Trophoblast cell (in vitro differentiated cells and primary cell): ENCODE data around the gene EEF1AKMT2.

ENCODE experiments used
- DNase-seq, 2 donors: peaks; one replicate each; pipeline ENCODE4 v3.0.0-alpha.2; 2016
- H2AFZ ChIP-seq: 2 replicates; pipeline ENCODE4 v1.6.1; 2013; ENCODE audit warnings: low read length, moderate library complexity, mild to moderate bottlenecking; ENCODE audit not compliant: insufficient read depth, poor library complexity
- H2AK5ac ChIP-seq: 2 replicates; pipeline ENCODE4 v1.6.1; 2013; ENCODE audit warnings: mild to moderate bottlenecking, low read length
- H2BK120ac ChIP-seq: 2 replicates; pipeline ENCODE4 v1.6.1; 2013; ENCODE audit warnings: low read length, mild to moderate bottlenecking, moderate library complexity; ENCODE audit not compliant: insufficient read depth, poor library complexity
- H2BK12ac ChIP-seq: 2 replicates; pipeline ENCODE4 v1.6.1; 2013; ENCODE audit warnings: mild to moderate bottlenecking, low read length, moderate library complexity
- H2BK5ac ChIP-seq: 2 replicates; pipeline ENCODE4 v1.6.1; 2013; ENCODE audit warnings: low read length, low read depth, moderate library complexity, mild to moderate bottlenecking; ENCODE audit not compliant: poor library complexity
- H3K14ac ChIP-seq: 2 replicates; pipeline ENCODE4 v1.6.1; 2013; ENCODE audit warnings: mild to moderate bottlenecking, low read length
- H3K18ac ChIP-seq: 2 replicates; pipeline ENCODE4 v1.6.1; 2013; ENCODE audit warnings: mild to moderate bottlenecking, low read length
- H3K23ac ChIP-seq: 2 replicates; pipeline ENCODE4 v1.6.1; 2013; ENCODE audit warnings: low read length
- H3K27ac ChIP-seq: 2 replicates; pipeline ENCODE4 v1.5.1; 2013; ENCODE audit warnings: low read depth, mild to moderate bottlenecking, inconsistent platforms, low read length, moderate library complexity
- H3K27me3 ChIP-seq: 2 replicates; pipeline ENCODE4 v1.6.1; 2013; ENCODE audit warnings: inconsistent platforms, mild to moderate bottlenecking, low read length, moderate library complexity; ENCODE audit not compliant: insufficient read depth
- H3K36me3 ChIP-seq, 2 experiments: 1 replicate in 1 of 2; 2 replicates in 1 of 2; pipeline ENCODE4 v1.6.1; 2013; ENCODE audit warnings: low read length in 2 of 2, mild to moderate bottlenecking in 2 of 2, moderate library complexity in 1 of 2; ENCODE audit not compliant: insufficient read depth in 2 of 2, control insufficient read depth in 1 of 2
- H3K4ac ChIP-seq: 2 replicates; pipeline ENCODE4 v1.6.1; 2013; ENCODE audit warnings: low read depth, mild to moderate bottlenecking, low read length, moderate library complexity
- H3K4me1 ChIP-seq, 2 experiments: 1 replicate in 1 of 2; 2 replicates in 1 of 2; pipeline ENCODE4 v1.6.1; 2013; ENCODE audit warnings: low read length in 2 of 2, mild to moderate bottlenecking in 2 of 2, moderate library complexity in 1 of 2; ENCODE audit not compliant: insufficient read depth in 2 of 2, control insufficient read depth in 1 of 2
- H3K4me2 ChIP-seq: 2 replicates; pipeline ENCODE4 v1.6.1; 2013; ENCODE audit warnings: inconsistent platforms, mild to moderate bottlenecking, low read length, moderate library complexity
- H3K4me3 ChIP-seq: 2 replicates; pipeline ENCODE4 v1.5.1; 2013; ENCODE audit warnings: mild to moderate bottlenecking, low read depth, low read length, inconsistent platforms
- H3K79me1 ChIP-seq: one replicate; pipeline ENCODE4 v1.6.1; 2013; ENCODE audit warnings: low read length
- H3K79me2 ChIP-seq: 2 replicates; pipeline ENCODE4 v1.6.1; 2013; ENCODE audit warnings: low read length, mild to moderate bottlenecking; ENCODE audit not compliant: control insufficient read depth, insufficient read depth, poor library complexity
- H3K9ac ChIP-seq: 2 replicates; pipeline ENCODE4 v1.6.1; 2013; ENCODE audit warnings: mild to moderate bottlenecking, low read length
- H3K9me3 ChIP-seq: 2 replicates; pipeline ENCODE4 v1.6.1; 2013; ENCODE audit warnings: low read depth, mild to moderate bottlenecking, control low read depth, inconsistent platforms, low read length; ENCODE audit not compliant: insufficient read depth
- H4K12ac ChIP-seq: 2 replicates; pipeline ENCODE4 v1.6.1; 2013; ENCODE audit warnings: low read depth, mild to moderate bottlenecking, low read length, moderate library complexity
- H4K8ac ChIP-seq: 2 replicates; pipeline ENCODE4 v1.6.1; 2013; ENCODE audit warnings: low read depth, mild to moderate bottlenecking, low read length, moderate library complexity
- H4K91ac ChIP-seq: one replicate; pipeline ENCODE4 v1.6.1; 2013; ENCODE audit warnings: low read depth, mild to moderate bottlenecking, low read length, moderate library complexity
- WGBS: extraction: QIAGEN DNeasy Blood & Tissue Kit; methylation state at CpG from one replicate; pipeline ENCODE4 v1.1.7; 2013; ENCODE audit warnings: missing lambda C conversion rate; ENCODE audit not compliant: insufficient read length, insufficient coverage; ENCODE audit errors: extremely low coverage; 5-methylcytosine and 5-hydroxymethylcytosine counted together

Gene EEF1AKMT2

GRCh38 chr10:124802313-124802675 is 10.6 kb upstream of the EEF1AKMT2 start:
- Histone ChIP-seq H3K18ac (no peak overlapping the region), H2BK5ac (no peak overlapping the region), H3K4ac (peak overlapping the region; percentile 78), H4K91ac (peak overlapping the region; percentile 78), H3K9me3 (no peaks in the 10 kb centered on the region), H3K9ac (peak overlapping the region; percentile 98), H3K4me2 (peak overlapping the region; percentile 94), H3K4me1 (no peaks in the 10 kb centered on the region), H2AK5ac (no peak overlapping the region), H3K27me3 (no peaks in the 10 kb centered on the region), H3K36me3 (no peaks in the 10 kb centered on the region), H3K23ac (no peak overlapping the region), H3K79me1 (peaks cover 4% of the 10 kb centered on the region), H2BK120ac (no peak overlapping the region), H2AFZ (peak overlapping the region; percentile 80), H4K12ac (no peak overlapping the region), H4K8ac (peak overlapping the region; percentile 93), H2BK12ac (no peak overlapping the region), H3K14ac (peak overlapping the region; percentile 76), H3K27ac (peak overlapping the region; percentile 29), H3K79me2 (peaks cover 7% of the 10 kb centered on the region), H3K4me3 (peak overlapping the region; percentile 96)
- DNase-seq: peak in 1 of 2 donors; percentile 21
- WGBS: no CpG with 5 or more reads among the region's 13 CpGs

- no peak overlapping the region for H2AFZ ChIP-seq
- no peak overlapping the region for H4K8ac ChIP-seq
- H3K79me1 ChIP-seq: peaks cover 4% of the 10 kb centered on the region
- H3K9ac ChIP-seq: no peak overlapping the region
- H3K4me2 ChIP-seq: no peak overlapping the region
- no peak overlapping the region for H3K4me3 ChIP-seq
- no peak overlapping the region for H3K23ac ChIP-seq
- H3K9me3 ChIP-seq: no peaks in the 10 kb centered on the region
- no peak overlapping the region for H3K14ac ChIP-seq
- no peak overlapping the region for H2BK5ac ChIP-seq
- no peaks in the 10 kb centered on the region for H3K4me1 ChIP-seq
- H3K4ac ChIP-seq: no peak overlapping the region
- DNase-seq: no peak
- H3K36me3 ChIP-seq: no peaks in the 10 kb centered on the region
- H3K18ac ChIP-seq: no peak overlapping the region
- H3K27ac ChIP-seq: no peak overlapping the region
- no peak overlapping the region for H4K12ac ChIP-seq
- no peak overlapping the region for H2AK5ac ChIP-seq
- no peaks in the 10 kb centered on the region for H3K27me3 ChIP-seq
- no peak overlapping the region for H2BK12ac ChIP-seq
- no CpG with 5 or more reads among the region's 4 CpGs for WGBS
- H2BK120ac ChIP-seq: no peak overlapping the region
- H4K91ac ChIP-seq: no peak overlapping the region
- peaks cover 7% of the 10 kb centered on the region for H3K79me2 ChIP-seq
Measured at GRCh38 chr10:124799211-124799610, 7.5 kb upstream of the EEF1AKMT2 start.

GRCh38 chr10:124798781-124799180 is 7.1 kb upstream of the EEF1AKMT2 start:
- H3K4me3 ChIP-seq: no peak overlapping the region
- H3K4me2 ChIP-seq: no peak overlapping the region
- H3K4ac ChIP-seq: no peak overlapping the region
- H4K8ac ChIP-seq: no peak overlapping the region
- H3K79me2 ChIP-seq: peaks cover 7% of the 10 kb centered on the region
- no peak overlapping the region for H3K9ac ChIP-seq
- no peak overlapping the region for H2BK120ac ChIP-seq
- no peaks in the 10 kb centered on the region for H3K27me3 ChIP-seq
- H3K27ac ChIP-seq: no peak overlapping the region
- H3K23ac ChIP-seq: no peak overlapping the region
- H2AK5ac ChIP-seq: no peak overlapping the region
- no peaks in the 10 kb centered on the region for H3K4me1 ChIP-seq
- H3K79me1 ChIP-seq: peaks cover 4% of the 10 kb centered on the region
- WGBS: no CpG with 5 or more reads among the region's 4 CpGs
- no peak overlapping the region for H3K18ac ChIP-seq
- H2BK12ac ChIP-seq: no peak overlapping the region
- H3K36me3 ChIP-seq: no peaks in the 10 kb centered on the region
- no peak overlapping the region for H4K12ac ChIP-seq
- DNase-seq: no peak
- no peak overlapping the region for H2BK5ac ChIP-seq
- H3K9me3 ChIP-seq: no peaks in the 10 kb centered on the region
- no peak overlapping the region for H4K91ac ChIP-seq
- H3K14ac ChIP-seq: no peak overlapping the region
- H2AFZ ChIP-seq: no peak overlapping the region

- Histone ChIP-seq H3K18ac (no peak overlapping the region), H3K27ac (no peak overlapping the region), H3K27me3 (no peaks in the 10 kb centered on the region), H4K91ac (no peak overlapping the region), H3K9ac (no peak overlapping the region), H3K4ac (no peak overlapping the region), H3K4me3 (no peak overlapping the region), H3K36me3 (no peaks in the 10 kb centered on the region), H3K14ac (no peak overlapping the region), H3K23ac (no peak overlapping the region), H3K79me1 (peaks cover 4% of the 10 kb centered on the region), H2BK12ac (no peak overlapping the region), H4K12ac (no peak overlapping the region), H3K4me2 (no peak overlapping the region), H3K9me3 (no peaks in the 10 kb centered on the region), H2BK5ac (no peak overlapping the region), H3K79me2 (peaks cover 7% of the 10 kb centered on the region), H2AK5ac (no peak overlapping the region), H2BK120ac (no peak overlapping the region), H4K8ac (no peak overlapping the region), H2AFZ (no peak overlapping the region), H3K4me1 (no peaks in the 10 kb centered on the region)
- no CpG with 5 or more reads among the region's 1 CpG for WGBS
- DNase-seq: no peak
Measured at GRCh38 chr10:124798364-124798763, 6.7 kb upstream of the EEF1AKMT2 start.
